ENCODE measurements around the gene ATN1.

- TF ChIP-seq BDP1 (IDR thresholded peaks at IDR 0.05; ENCODE audit: insufficient read depth, insufficient read length) (no peak), GTF2F1 (IDR thresholded peaks at IDR 0.05; ENCODE audit: low read depth, low read length) (no peak), ELF1 (tag; IDR thresholded peaks at IDR 0.05) (no peak), ESRRA (IDR thresholded peaks at IDR 0.05; ENCODE audit: borderline replicate concordance, low read depth) (no peak), U2AF1 (optimal IDR thresholded peaks at IDR 0.05; ENCODE audit: low read depth, low read length) (no peak), RBM25 (IDR thresholded peaks at IDR 0.05; ENCODE audit: low read depth, low read length, severe bottlenecking) (no peak), TSHZ1 (CRISPR knock-in tag; IDR thresholded peaks at IDR 0.05) (no peak), ZBTB8A (IDR thresholded peaks at IDR 0.05; ENCODE audit: partially characterized antibody) (no peak), NCOA6 (IDR thresholded peaks at IDR 0.05) (no peak), SP1 (CRISPR knock-in tag; IDR thresholded peaks at IDR 0.05) (no peak), SETDB1 (IDR thresholded peaks at IDR 0.05; ENCODE audit: low read length) (no peak)
These were observed 6.2 kb upstream of the ATN1 start for GRCh38 chr12:6921539-6921938.

All from K562 (cell line).